ENCODE measurements around the gene MED4. TPM values are rescaled to one million over a fixed set of nuclear protein-coding genes. Genes with fewer than 3 reads are reported as not detected.

MED4 gene, protein sequence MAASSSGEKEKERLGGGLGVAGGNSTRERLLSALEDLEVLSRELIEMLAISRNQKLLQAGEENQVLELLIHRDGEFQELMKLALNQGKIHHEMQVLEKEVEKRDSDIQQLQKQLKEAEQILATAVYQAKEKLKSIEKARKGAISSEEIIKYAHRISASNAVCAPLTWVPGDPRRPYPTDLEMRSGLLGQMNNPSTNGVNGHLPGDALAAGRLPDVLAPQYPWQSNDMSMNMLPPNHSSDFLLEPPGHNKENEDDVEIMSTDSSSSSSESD
- 36.3 to 43.4 TPM (median 39.7 TPM) in 5 replicates for total RNA-seq (2022; extraction: Qiagen RNA extraction; ENCODE audit: low read depth)

DNA sequence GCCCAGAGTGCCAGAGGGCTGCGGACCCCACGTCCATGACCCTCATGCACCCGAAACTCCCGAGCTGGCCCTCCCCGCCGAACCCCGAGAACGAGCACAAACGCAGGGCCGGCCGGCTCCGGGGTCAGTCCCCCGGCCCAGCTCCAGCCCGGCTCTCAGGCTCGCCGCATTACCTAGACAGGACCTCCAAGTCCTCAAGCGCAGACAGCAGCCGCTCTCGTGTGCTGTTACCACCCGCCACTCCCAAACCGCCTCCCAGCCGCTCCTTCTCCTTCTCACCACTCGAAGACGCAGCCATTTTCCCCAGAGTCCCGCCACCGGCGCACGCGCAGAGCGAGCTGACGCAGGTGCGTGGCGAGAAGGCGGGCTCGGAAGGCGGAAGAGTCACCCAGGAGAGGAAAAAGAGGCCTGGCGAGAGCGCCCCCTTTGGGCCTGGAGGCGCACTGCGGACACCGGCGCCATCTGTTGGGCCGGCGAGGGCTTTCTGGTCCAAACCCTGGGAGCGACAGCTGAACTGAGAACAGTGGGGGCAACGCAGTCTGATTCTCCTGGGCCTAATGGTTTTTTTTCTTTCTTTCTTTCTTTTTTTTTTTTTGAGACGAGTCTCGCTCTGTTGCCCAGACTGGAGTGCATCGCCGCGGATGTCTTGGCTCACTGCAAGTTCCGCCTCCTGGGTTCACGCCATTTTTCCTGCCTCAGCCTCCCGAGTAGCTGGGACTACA is at the start of gene MED4:
Gene MED4, minus strand, starts transcription at position 324 of the 722 bp plus-strand sequence. Its CDS starts 26 bp downstream, at position 298.

DNA sequence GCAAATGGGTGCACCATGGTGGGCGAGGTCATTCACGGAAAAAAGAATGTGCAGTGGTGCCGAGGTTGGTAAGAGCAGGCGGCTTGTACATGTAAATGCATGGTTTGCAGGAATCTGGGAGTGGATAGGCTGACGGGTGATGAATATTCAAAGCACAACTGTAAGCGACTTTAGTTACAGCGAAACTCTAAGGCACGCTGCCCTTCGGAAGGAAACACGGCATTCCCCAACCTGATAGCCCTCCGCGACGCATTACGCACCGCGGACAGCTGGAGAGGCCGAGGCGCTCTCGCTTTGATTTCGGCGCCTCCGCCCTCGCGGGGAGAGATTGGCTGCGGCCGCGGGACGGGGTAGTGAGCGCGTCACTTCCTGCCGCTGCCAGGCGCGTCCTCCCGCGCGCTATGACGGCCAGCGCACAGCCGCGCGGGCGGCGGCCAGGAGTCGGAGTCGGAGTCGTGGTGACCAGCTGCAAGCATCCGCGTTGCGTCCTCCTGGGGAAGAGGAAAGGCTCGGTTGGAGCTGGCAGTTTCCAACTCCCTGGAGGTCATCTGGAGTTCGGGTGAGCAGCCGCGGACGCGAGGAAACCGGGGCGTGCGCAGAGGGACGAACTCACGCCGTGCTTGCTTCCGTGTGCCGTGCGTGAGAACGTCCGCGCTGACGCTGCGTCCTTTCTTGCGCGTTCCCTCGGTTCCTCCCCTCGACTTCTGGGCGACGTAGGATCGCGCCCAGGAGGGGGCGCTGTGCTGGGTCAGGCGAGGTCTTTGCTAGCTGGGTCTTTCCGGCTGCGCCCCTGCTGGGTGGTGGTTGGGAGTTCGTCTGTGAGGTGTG is 57.3 kb downstream of the MED4 start, which contains the start of gene NUDT15:
Gene NUDT15, plus strand, starts transcription at position 381 of the 828 bp plus-strand sequence. Its CDS starts 21 bp downstream, at position 402.

Other genes starting within 250 kb of the MED4 start
- gene SUCLA2, start 93.8 kb downstream of the MED4 start, total RNA-seq (2022; extraction: Qiagen RNA extraction; ENCODE audit: low read depth), result 26.9 to 32.9 TPM (median 32.8 TPM) in 5 replicates
- gene NUDT15, start 57.4 kb downstream of the MED4 start, total RNA-seq (2022; extraction: Qiagen RNA extraction; ENCODE audit: low read depth), result 26.6 to 31.8 TPM (median 29.4 TPM) in 5 replicates
- 124 to 171 TPM (median 160 TPM) in 5 replicates for gene ITM2B, start 138.1 kb upstream of the MED4 start, total RNA-seq (2022; extraction: Qiagen RNA extraction; ENCODE audit: low read depth)
- 14.1 to 19.5 TPM (median 15.5 TPM) in 5 replicates for gene RB1, start 208.6 kb upstream of the MED4 start, total RNA-seq (2022; extraction: Qiagen RNA extraction; ENCODE audit: low read depth)